Measurements from ENCODE around the gene CPNE7.

- TF ChIP-seq CTCF (IDR thresholded peaks at IDR 0.05; ENCODE audit: insufficient read depth, low read length, poor library complexity, severe bottlenecking) (no peak), EZH2phosphoT487 (conservative IDR thresholded peaks at IDR 0.05; ENCODE audit: low read length) (no peak)
Observed at GRCh38 chr16:89581045-89581695, 5.6 kb downstream of the CPNE7 start.

Data from SU-DHL-6 (cell line).